Activated naive CD4-positive, alpha-beta T cell treated with anti-CD3 and anti-CD28 coated beads, Interleukin-2, amount 10 ng/mL, durations not matched to agents 7 days and 5 days (primary cell): ENCODE data around the gene ASTN1.

Experiments used
- CTCF ChIA-PET: fragments of 350-600 bp; sonication (Branson Sonifier 250); formaldehyde crosslinking; loops from one replicate; lab custom pipeline; 2021; ENCODE audit warnings: antibody characterized with exemption; lab: Charles Lee
- DNase-seq: peaks from one replicate; pipeline ENCODE4 v3.0.0-alpha.2; 2020
- H3K27ac Mint-ChIP-seq: one replicate; pipeline ENCODE4 v1.8.0; 2021; ENCODE audit warnings: mild to moderate bottlenecking, moderate library complexity, mixed read lengths
- H3K27me3 Mint-ChIP-seq: one replicate; pipeline ENCODE4 v1.8.0; 2021; ENCODE audit warnings: mild to moderate bottlenecking, mixed read lengths
- H3K36me3 Mint-ChIP-seq: one replicate; pipeline ENCODE4 v1.8.0; 2021; ENCODE audit warnings: mixed read lengths
- H3K4me1 Mint-ChIP-seq: one replicate; pipeline ENCODE4 v1.8.0; 2021; ENCODE audit warnings: mixed read lengths
- H3K4me3 Mint-ChIP-seq: one replicate; pipeline ENCODE4 v1.8.0; 2021; ENCODE audit warnings: mild to moderate bottlenecking, moderate library complexity, mixed read lengths
- H3K9me3 Mint-ChIP-seq: one replicate; pipeline ENCODE4 v1.8.0; 2021; ENCODE audit warnings: mixed read lengths

The ASTN1 gene

GRCh38 chr1:177164380-177165068, at the start of gene ASTN1:
Gene ASTN1, minus strand, starts transcription at chr1:177164712. Its CDS starts 36 bp downstream, at chr1:177164676.
- Mint-ChIP-seq H3K4me1 (no peaks in the 10 kb centered on the region), H3K4me3 (no peak within 1 kb of the TSS), H3K9me3 (no peaks in the 10 kb centered on the region), H3K36me3 (no peaks in the 10 kb centered on the region), H3K27ac (no peak within 1 kb of the TSS), H3K27me3 (peaks cover 18% of the 10 kb centered on the region)
- DNase-seq: no peak
- CTCF ChIA-PET: no interaction called here

GRCh38 chr1:177211231-177211630, 46.7 kb upstream of the ASTN1 start:
- no peaks in the 10 kb centered on the region for H3K4me1 Mint-ChIP-seq
- H3K9me3 Mint-ChIP-seq: no peaks in the 10 kb centered on the region
- H3K27me3 Mint-ChIP-seq: no peaks in the 10 kb centered on the region
- CTCF ChIA-PET: interaction anchor here (0.7 kb wide), 1 partner anchor 1732 kb away, joined by 3 read pairs; no protein-coding TSS in a partner anchor
- no peak overlapping the region for H3K27ac Mint-ChIP-seq
- no peak overlapping the region for H3K4me3 Mint-ChIP-seq
- H3K36me3 Mint-ChIP-seq: no peaks in the 10 kb centered on the region
- DNase-seq: no peak

DNA sequence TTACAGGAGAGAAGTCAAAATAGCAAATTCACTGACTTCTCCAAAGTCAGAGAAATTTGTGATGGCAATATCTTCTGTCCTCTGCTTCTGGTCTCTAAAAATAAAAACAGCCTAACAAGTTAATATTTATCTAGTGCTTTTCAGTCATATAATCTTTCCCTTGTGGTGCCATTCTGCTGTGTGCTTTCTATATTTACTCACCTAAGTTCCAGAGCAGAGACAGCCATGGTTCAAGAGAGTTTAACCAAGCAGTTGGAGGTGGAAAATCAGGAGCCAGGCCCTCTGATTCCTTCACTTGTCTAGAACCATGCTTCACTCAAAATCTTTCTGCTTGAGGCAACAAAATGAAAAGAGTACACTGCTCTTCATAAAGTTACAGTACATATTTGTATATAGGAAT, 45.6 kb upstream of the ASTN1 start:
- H3K4me1 Mint-ChIP-seq: no peaks in the 10 kb centered on the region
- DNase-seq: no peak
- no peaks in the 10 kb centered on the region for H3K36me3 Mint-ChIP-seq
- H3K9me3 Mint-ChIP-seq: no peaks in the 10 kb centered on the region
- H3K27me3 Mint-ChIP-seq: no peaks in the 10 kb centered on the region
- no peak overlapping the region for H3K4me3 Mint-ChIP-seq
- CTCF ChIA-PET: no interaction called here
- no peak overlapping the region for H3K27ac Mint-ChIP-seq

DNA sequence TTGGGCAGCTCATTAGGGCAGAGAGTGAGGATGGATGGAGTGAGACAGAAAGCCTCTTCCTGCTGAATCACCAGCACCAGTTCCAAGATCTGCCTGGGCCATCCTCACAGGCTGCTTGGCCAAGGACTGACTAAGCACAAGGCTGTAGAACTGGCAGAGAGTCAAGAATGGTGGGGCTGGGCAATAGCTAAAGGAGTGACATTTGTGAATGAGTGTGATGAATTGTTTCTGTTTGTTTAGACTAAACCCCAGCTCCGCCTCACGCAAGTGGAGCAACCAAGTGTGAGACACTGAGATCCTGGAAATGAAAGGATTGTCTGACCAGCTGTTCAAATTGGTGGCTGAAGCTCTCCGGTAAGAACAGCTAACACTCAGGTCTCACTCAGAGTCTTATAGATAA, 44.8 kb upstream of the ASTN1 start:
- H3K27me3 Mint-ChIP-seq: no peaks in the 10 kb centered on the region
- CTCF ChIA-PET: no interaction called here

GRCh38 chr1:177208920-177209319, 44.4 kb upstream of the ASTN1 start:
- Mint-ChIP-seq H3K27ac (no peak overlapping the region), H3K4me3 (no peak overlapping the region), H3K9me3 (no peaks in the 10 kb centered on the region), H3K36me3 (no peaks in the 10 kb centered on the region), H3K27me3 (no peaks in the 10 kb centered on the region), H3K4me1 (no peaks in the 10 kb centered on the region)
- CTCF ChIA-PET: no interaction called here
- no peak for DNase-seq

More for the DNA sequence above, 44.8 kb upstream of the ASTN1 start:
- H3K9me3 Mint-ChIP-seq: no peaks in the 10 kb centered on the region
- no peaks in the 10 kb centered on the region for H3K4me1 Mint-ChIP-seq
- no peak overlapping the region for H3K4me3 Mint-ChIP-seq
- H3K27ac Mint-ChIP-seq: no peak overlapping the region
- no peaks in the 10 kb centered on the region for H3K36me3 Mint-ChIP-seq
- no peak for DNase-seq

DNA sequence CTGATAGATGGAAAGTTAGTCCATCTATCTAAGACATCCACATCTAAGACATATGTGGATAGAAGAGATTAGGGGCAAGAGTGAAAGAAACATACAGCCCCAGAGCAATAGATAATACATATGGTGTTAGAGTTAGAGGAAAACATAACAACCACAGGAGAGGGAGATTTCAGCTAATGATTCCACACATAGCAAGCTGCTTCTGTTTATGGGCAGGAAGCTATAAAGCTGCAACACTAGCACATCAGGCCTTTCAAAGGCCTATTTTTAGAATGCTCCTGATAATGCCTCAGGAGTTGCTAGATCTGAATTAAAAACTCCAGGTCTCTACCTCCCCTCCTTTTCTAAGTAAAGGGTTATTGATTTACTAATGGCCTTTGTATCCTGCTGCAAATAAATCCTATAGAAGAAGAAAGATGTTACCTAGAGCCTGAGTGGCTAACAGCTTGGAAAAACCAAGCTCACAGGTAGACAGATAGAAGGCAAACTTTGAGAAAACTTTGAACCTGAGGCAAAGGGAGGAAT, 42.4 kb upstream of the ASTN1 start:
- Mint-ChIP-seq H3K4me3 (no peak overlapping the region), H3K9me3 (peaks cover 2% of the 10 kb centered on the region), H3K27me3 (no peaks in the 10 kb centered on the region), H3K27ac (no peak overlapping the region), H3K4me1 (no peaks in the 10 kb centered on the region), H3K36me3 (no peaks in the 10 kb centered on the region)
- CTCF ChIA-PET: no interaction called here
- DNase-seq: no peak

GRCh38 chr1:177200290-177200689, 35.8 kb upstream of the ASTN1 start:
- CTCF ChIA-PET: no interaction called here
- H3K36me3 Mint-ChIP-seq: no peaks in the 10 kb centered on the region
- H3K27ac Mint-ChIP-seq: no peak overlapping the region
- no peaks in the 10 kb centered on the region for H3K27me3 Mint-ChIP-seq
- no peaks in the 10 kb centered on the region for H3K4me1 Mint-ChIP-seq
- H3K4me3 Mint-ChIP-seq: no peak overlapping the region
- DNase-seq: no peak
- H3K9me3 Mint-ChIP-seq: peaks cover 2% of the 10 kb centered on the region

DNA sequence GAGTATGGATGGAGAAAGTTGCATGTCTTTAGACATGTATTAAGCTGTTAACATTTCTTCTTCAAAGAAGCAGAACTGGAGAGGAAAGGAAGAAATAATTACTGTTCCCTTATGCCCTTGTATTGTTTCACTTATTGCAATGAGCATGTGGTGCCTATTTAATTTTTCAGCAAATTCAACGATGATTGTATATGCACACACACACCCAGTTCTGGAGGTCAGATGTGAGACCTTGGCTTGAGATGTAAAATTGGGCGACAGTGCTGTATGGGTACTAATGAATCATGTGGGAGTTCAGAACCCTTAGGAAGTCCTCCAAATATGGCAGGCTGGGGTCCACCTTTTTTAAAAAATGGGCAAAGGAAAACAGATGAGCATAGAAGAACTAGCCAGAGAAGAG, 33.7 kb upstream of the ASTN1 start:
- H3K9me3 Mint-ChIP-seq: no peaks in the 10 kb centered on the region
- H3K4me3 Mint-ChIP-seq: no peak overlapping the region
- no peaks in the 10 kb centered on the region for H3K4me1 Mint-ChIP-seq
- H3K27me3 Mint-ChIP-seq: no peaks in the 10 kb centered on the region
- DNase-seq: no peak
- CTCF ChIA-PET: no interaction called here
- no peak overlapping the region for H3K27ac Mint-ChIP-seq
- H3K36me3 Mint-ChIP-seq: no peaks in the 10 kb centered on the region

- Mint-ChIP-seq H3K27ac (no peak overlapping the region), H3K9me3 (no peaks in the 10 kb centered on the region), H3K27me3 (no peaks in the 10 kb centered on the region), H3K4me3 (no peak overlapping the region), H3K4me1 (no peaks in the 10 kb centered on the region), H3K36me3 (no peaks in the 10 kb centered on the region)
- no peak for DNase-seq
- CTCF ChIA-PET: no interaction called here
Measured at GRCh38 chr1:177190308-177190970, 25.9 kb upstream of the ASTN1 start.

GRCh38 chr1:177186639-177187038, 22.1 kb upstream of the ASTN1 start:
- CTCF ChIA-PET: no interaction called here
- Mint-ChIP-seq H3K4me1 (peaks cover 4% of the 10 kb centered on the region), H3K36me3 (no peaks in the 10 kb centered on the region), H3K27ac (no peak overlapping the region), H3K9me3 (no peaks in the 10 kb centered on the region), H3K27me3 (peaks cover 4% of the 10 kb centered on the region), H3K4me3 (no peak overlapping the region)
- no peak for DNase-seq

- no peak overlapping the region for H3K27ac Mint-ChIP-seq
- CTCF ChIA-PET: no interaction called here
- H3K4me1 Mint-ChIP-seq: peaks cover 8% of the 10 kb centered on the region
- no peaks in the 10 kb centered on the region for H3K36me3 Mint-ChIP-seq
- no peak for DNase-seq
- H3K27me3 Mint-ChIP-seq: peaks cover 10% of the 10 kb centered on the region
- H3K4me3 Mint-ChIP-seq: no peak overlapping the region
- H3K9me3 Mint-ChIP-seq: no peaks in the 10 kb centered on the region
Measured at GRCh38 chr1:177185209-177185608, 20.7 kb upstream of the ASTN1 start.

DNA sequence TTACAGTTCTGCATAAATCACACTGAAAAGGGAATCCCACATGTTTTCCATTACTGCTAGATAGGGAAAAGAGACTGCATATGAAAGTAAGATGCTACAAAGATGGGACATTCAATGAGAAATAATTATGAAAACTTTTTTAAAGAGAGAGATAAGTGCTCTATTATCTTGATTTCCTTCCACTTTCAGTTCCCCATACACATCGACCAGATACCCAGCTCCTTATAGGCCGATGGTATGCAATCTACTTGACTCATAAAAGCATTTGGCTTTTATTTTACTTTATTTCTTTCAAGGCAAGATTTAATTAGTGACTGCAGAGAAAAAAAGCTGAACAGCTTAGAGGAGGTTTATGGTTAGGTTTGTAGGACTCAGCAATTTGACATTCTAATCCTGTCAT, 19.3 kb upstream of the ASTN1 start:
- no peak overlapping the region for H3K4me3 Mint-ChIP-seq
- peaks cover 8% of the 10 kb centered on the region for H3K4me1 Mint-ChIP-seq
- H3K9me3 Mint-ChIP-seq: no peaks in the 10 kb centered on the region
- no peak for DNase-seq
- H3K27ac Mint-ChIP-seq: no peak overlapping the region
- H3K36me3 Mint-ChIP-seq: no peaks in the 10 kb centered on the region
- CTCF ChIA-PET: no interaction called here
- H3K27me3 Mint-ChIP-seq: peaks cover 10% of the 10 kb centered on the region

DNA sequence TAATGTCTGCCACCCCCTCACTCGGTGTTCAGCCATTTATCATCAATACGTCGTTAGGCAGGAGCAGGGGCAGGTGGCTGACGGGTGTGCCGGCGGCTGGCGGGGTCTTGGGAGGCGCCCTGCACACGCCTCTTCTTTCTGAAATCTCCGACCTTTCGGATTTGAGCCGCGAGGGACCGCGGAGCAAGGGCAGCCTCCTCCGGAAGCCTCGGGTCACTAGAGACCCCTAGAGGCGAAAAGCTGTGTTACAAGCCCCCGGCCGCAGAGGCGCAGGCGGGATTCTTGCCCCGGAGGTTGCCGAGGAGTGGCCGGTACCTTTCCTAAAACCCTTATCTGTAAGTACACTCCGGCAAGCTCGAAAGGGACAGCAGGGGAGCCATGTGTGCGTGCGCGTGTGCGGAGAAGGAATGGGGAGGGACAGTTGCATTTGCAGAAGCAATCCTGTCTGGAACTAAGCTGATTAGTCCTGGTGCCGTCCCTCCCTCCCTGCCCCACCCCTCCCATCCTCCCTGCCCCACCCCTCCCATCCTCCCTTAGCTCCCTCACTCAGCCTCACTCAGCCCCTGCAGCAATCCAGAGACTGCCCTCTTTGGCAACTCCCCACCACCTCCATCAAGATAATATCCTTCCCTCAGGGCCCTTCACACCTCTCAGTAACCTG, 17.2 kb upstream of the ASTN1 start:
- H3K9me3 Mint-ChIP-seq: no peaks in the 10 kb centered on the region
- peak; percentile 57 for DNase-seq
- H3K4me3 Mint-ChIP-seq: no peak overlapping the region
- CTCF ChIA-PET: interaction anchor here (0.6 to 0.9 kb wide), 3 partner anchors 10 to 286 kb away, joined by 3 to 4 read pairs (median 3); no protein-coding TSS in a partner anchor
- no peaks in the 10 kb centered on the region for H3K36me3 Mint-ChIP-seq
- peaks cover 10% of the 10 kb centered on the region for H3K27me3 Mint-ChIP-seq
- no peak overlapping the region for H3K27ac Mint-ChIP-seq
- peaks cover 8% of the 10 kb centered on the region for H3K4me1 Mint-ChIP-seq

GRCh38 chr1:177181280-177181630, 16.7 kb upstream of the ASTN1 start:
- Mint-ChIP-seq H3K36me3 (no peaks in the 10 kb centered on the region), H3K4me1 (peaks cover 8% of the 10 kb centered on the region), H3K27me3 (peaks cover 10% of the 10 kb centered on the region), H3K4me3 (no peak overlapping the region), H3K27ac (no peak overlapping the region), H3K9me3 (no peaks in the 10 kb centered on the region)
- DNase-seq: no peak
- CTCF ChIA-PET: no interaction called here
